DOHH2 (cell line): ENCODE results near the gene SETD6.

Experiments
- CTCF ChIP-seq: fragments of 200-600 bp; sonication (generic); IDR thresholded peaks from one replicate; pipeline ENCODE4 v1.5.1; 2014; ENCODE audit warnings: antibody characterized with exemption, mild to moderate bottlenecking, low read depth, low read length; ENCODE audit not compliant: poor library complexity, severe bottlenecking
- EZH2phosphoT487 ChIP-seq: fragments of 200-600 bp; sonication (generic); IDR thresholded peaks from 2 replicates; pipeline ENCODE4 v1.6.1; 2017; ENCODE audit warnings: borderline replicate concordance, mild to moderate bottlenecking, antibody characterized with exemption, low read length, moderate library complexity, mixed read lengths

GRCh38 chr16:58500430-58501241 is 14.7 kb upstream of the SETD6 start:
- TF ChIP-seq CTCF (no peak), EZH2phosphoT487 (no peak)
